HEK293T (cell line): Measurements from ENCODE around the gene TRIM72.

Experiments
- CTCF ChIA-PET: fragments of 350-600 bp; formaldehyde crosslinking; extraction: SDS; loops from one replicate; lab custom pipeline; 2021; ENCODE audit warnings: antibody characterized with exemption, inconsistent platforms; lab: Yijun Ruan, JAX
- POLR2A ChIA-PET: fragments of 350-600 bp; formaldehyde crosslinking; extraction: SDS; loops from one replicate; lab custom pipeline; 2020; ENCODE audit warnings: antibody characterized with exemption, inconsistent platforms; lab: Yijun Ruan, JAX
- DNase-seq: peaks from one replicate; pipeline ENCODE4 v3.0.0; 2012; ENCODE audit warnings: mixed read lengths; ENCODE audit errors: extremely low spot score
- ARNT ChIP-seq: fragments of 450-650 bp; IDR thresholded peaks from 2 replicates; pipeline ENCODE4 v1.6.1; 2017; ENCODE audit warnings: mild to moderate bottlenecking
- BHLHE40 ChIP-seq: fragments of 450-650 bp; IDR thresholded peaks from 2 replicates; pipeline ENCODE4 v1.6.1; 2016; ENCODE audit warnings: mild to moderate bottlenecking, moderate library complexity, borderline replicate concordance
- CTBP1 ChIP-seq: fragments of 450-650 bp; IDR thresholded peaks from 2 replicates; pipeline ENCODE4 v1.6.1; 2016; ENCODE audit warnings: borderline replicate concordance
- ELF4 ChIP-seq: fragments of 450-650 bp; IDR thresholded peaks from 2 replicates; pipeline ENCODE4 v1.6.1; 2017; ENCODE audit warnings: antibody characterized with exemption
- FOXA1 ChIP-seq: fragments of 450-650 bp; IDR thresholded peaks from 2 replicates; pipeline ENCODE4 v1.6.1; 2016; ENCODE audit warnings: mild to moderate bottlenecking
- FOXK2 ChIP-seq: fragments of 450-650 bp; IDR thresholded peaks from 2 replicates; pipeline ENCODE4 v1.6.1; 2016; ENCODE audit warnings: mild to moderate bottlenecking
- FOXM1 ChIP-seq: fragments of 450-650 bp; IDR thresholded peaks from 2 replicates; pipeline ENCODE4 v1.6.1; 2017; ENCODE audit warnings: mild to moderate bottlenecking, borderline replicate concordance
- HDGF ChIP-seq: fragments of 450-650 bp; IDR thresholded peaks from 2 replicates; pipeline ENCODE4 v1.6.1; 2017; ENCODE audit warnings: antibody characterized with exemption, borderline replicate concordance
- L3MBTL2 ChIP-seq: fragments of 450-650 bp; conservative IDR thresholded peaks from 2 replicates; pipeline ENCODE4 v1.6.1; 2016; ENCODE audit warnings: mild to moderate bottlenecking
- LEF1 ChIP-seq: fragments of 450-650 bp; IDR thresholded peaks from 2 replicates; pipeline ENCODE4 v1.6.1; 2017; ENCODE audit warnings: mild to moderate bottlenecking, borderline replicate concordance
- NFRKB ChIP-seq: fragments of 450-650 bp; IDR thresholded peaks from 2 replicates; pipeline ENCODE4 v1.6.1; 2016; ENCODE audit warnings: mild to moderate bottlenecking, moderate library complexity
- SP1 ChIP-seq: fragments of 450-650 bp; IDR thresholded peaks from 2 replicates; pipeline ENCODE4 v1.6.1; 2017
- SUZ12 ChIP-seq: fragments of 450-650 bp; IDR thresholded peaks from 2 replicates; pipeline ENCODE4 v1.6.1; 2016; ENCODE audit warnings: mild to moderate bottlenecking
- TARDBP ChIP-seq: fragments of 450-650 bp; IDR thresholded peaks from 2 replicates; pipeline ENCODE4 v1.6.1; 2016
- ZNF384 ChIP-seq: fragments of 450-650 bp; IDR thresholded peaks from 2 replicates; pipeline ENCODE4 v1.6.1; 2016
- TF ChIP-seq, protein P1 (sequence below): fragments of 450-650 bp; IDR thresholded peaks from 2 replicates; pipeline ENCODE4 v1.6.1; 2016

TRIM72 gene

DNA sequence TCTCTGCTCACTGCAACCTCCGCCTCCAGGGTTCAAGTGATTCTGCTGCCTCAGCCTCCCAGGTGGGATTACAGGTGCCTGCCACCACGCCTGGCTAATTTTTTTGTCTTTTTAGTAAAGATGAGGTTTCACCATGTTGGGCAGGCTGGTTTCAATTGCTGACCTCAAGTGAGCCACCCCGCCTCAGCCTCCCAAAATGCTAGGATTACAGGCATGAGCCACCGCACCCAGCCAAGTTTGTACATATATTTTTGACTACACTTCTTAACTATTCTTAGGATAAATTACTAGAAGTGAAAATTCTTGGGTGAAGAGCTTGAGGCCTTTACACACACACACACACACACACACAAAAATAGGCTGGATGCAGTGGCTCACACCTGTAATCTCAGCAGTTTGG lies 44.4 kb downstream of the TRIM72 start:
- CTCF ChIA-PET, result no interaction called here
- POLR2A ChIA-PET, result no interaction called here
- DNase-seq, result no peak
- TF ChIP-seq TARDBP (no peak), FOXK2 (no peak)

GRCh38 chr16:31260136-31260931 lies 46.4 kb downstream of the TRIM72 start:
- POLR2A ChIA-PET, result no interaction called here
- CTCF ChIA-PET, result no interaction called here
- DNase-seq, result no peak
- TF ChIP-seq BHLHE40 (no peak), LEF1 (no peak), SUZ12 (no peak), ARNT (no peak), SP1 (no peak), FOXK2 (no peak), NFRKB (no peak)
- TF ChIP-seq, protein P1, sequence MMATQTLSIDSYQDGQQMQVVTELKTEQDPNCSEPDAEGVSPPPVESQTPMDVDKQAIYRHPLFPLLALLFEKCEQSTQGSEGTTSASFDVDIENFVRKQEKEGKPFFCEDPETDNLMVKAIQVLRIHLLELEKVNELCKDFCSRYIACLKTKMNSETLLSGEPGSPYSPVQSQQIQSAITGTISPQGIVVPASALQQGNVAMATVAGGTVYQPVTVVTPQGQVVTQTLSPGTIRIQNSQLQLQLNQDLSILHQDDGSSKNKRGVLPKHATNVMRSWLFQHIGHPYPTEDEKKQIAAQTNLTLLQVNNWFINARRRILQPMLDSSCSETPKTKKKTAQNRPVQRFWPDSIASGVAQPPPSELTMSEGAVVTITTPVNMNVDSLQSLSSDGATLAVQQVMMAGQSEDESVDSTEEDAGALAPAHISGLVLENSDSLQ, result no peak

DNA sequence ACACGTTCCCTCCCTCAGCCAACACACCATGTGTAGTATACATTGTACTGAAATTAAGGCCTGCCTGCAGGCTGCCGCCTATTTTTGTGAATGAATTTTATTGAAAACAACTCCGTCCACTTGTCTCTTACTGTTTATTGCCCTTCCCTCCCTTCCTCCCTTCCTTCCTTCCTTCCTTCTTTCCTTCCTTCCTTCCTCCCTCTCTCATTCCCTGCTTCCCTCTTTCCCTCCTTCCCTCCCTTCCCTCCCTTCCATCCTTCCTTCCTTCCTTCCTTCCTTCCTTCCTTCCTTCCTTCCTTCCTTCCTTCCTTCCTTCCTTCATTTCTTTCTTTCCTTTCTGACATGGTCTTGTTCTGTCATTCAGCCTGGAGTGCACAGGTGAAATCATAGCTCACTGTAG lies 48.2 kb downstream of the TRIM72 start:
- DNase-seq, result no peak
- ChIA-PET POLR2A (no interaction called here), CTCF (no interaction called here)
- TF ChIP-seq NFRKB (no peak), LEF1 (no peak), FOXM1 (no peak), FOXA1 (no peak), ZNF384 (no peak), BHLHE40 (no peak), SUZ12 (no peak), CTBP1 (no peak), SP1 (no peak), ARNT (no peak), HDGF (no peak), ELF4 (no peak), TARDBP (no peak), L3MBTL2 (no peak), FOXK2 (no peak)
- TF ChIP-seq, protein P1, result no peak

GRCh38 chr16:31265329-31266245 lies 51.7 kb downstream of the TRIM72 start:
- ChIA-PET CTCF (no interaction called here), POLR2A (no interaction called here)
- no peak for TF ChIP-seq LEF1
- TF ChIP-seq HDGF, result no peak
- TF ChIP-seq, protein P1, result no peak
- TF ChIP-seq FOXM1, result no peak
- TF ChIP-seq BHLHE40, result no peak
- TF ChIP-seq NFRKB, result no peak
- no peak for TF ChIP-seq FOXK2
- TF ChIP-seq SUZ12, result no peak
- TF ChIP-seq TARDBP, result no peak
- no peak for DNase-seq

DNA sequence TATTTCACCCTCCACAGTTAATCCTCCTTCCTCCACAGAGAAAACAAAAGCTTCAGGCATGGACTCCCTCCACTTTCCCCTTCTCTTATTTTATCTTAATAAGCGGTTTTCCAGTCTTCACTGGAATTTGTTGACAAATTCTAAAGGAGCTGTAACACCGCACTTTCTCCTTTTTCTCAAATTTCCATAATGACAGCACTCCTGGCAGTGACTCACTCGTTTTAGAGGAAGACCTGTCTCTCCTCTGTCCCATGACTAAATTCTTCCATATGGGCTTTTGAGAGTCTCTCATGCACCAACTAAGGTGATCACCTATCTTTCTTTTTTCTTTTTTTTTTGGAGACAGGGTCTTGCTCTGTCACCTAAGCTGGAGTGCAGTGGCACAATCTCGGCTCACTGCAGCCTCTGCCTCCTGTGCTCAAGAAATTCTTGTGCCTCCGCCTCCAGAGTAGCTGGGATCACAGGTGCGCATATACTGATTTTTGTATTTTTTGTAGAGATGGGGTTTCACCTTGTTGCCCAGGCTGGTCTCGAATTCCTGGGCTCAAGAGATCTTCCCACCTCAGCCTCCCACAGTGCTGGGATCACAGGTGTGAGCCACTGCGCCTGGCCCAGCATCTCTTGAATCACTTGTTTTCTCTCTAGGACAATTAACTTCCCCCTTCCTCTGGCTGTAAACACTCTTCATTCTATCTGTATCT lies 53.6 kb downstream of the TRIM72 start:
- TF ChIP-seq, protein P1, result no peak
- TF ChIP-seq BHLHE40 (no peak), ELF4 (no peak), CTBP1 (no peak), HDGF (no peak), FOXM1 (no peak), ARNT (no peak), FOXK2 (no peak), LEF1 (no peak), ZNF384 (no peak), NFRKB (no peak), SP1 (no peak), SUZ12 (no peak), L3MBTL2 (no peak)
- ChIA-PET POLR2A (interaction anchor here (1.3 kb wide), 1 partner anchor 11 kb away, joined by 3 read pairs; no protein-coding TSS in a partner anchor), CTCF (interaction anchor here (0.6 to 1.1 kb wide), 3 partner anchors 52 to 183 kb away, joined by 3 to 4 read pairs (median 3); no protein-coding TSS in a partner anchor)
- no peak for DNase-seq
